H9 (cell line): Measurements from ENCODE around the gene NRXN2. TPM values are rescaled to one million over a fixed set of nuclear protein-coding genes. Genes with fewer than 3 reads are reported as not detected.

Experiments
- DNase-seq: peaks from one replicate; pipeline ENCODE4 v3.0.0-alpha.2; 2017
- H2AFZ ChIP-seq: one replicate; pipeline ENCODE4 v1.6.1; 2013; ENCODE audit warnings: mild to moderate bottlenecking, low read length, control low read depth, moderate library complexity
- H2AK5ac ChIP-seq: 2 replicates; pipeline ENCODE4 v1.6.1; 2013; ENCODE audit warnings: low read length, control low read depth, mixed read lengths; ENCODE audit not compliant: insufficient read length
- H2BK120ac ChIP-seq: one replicate; pipeline ENCODE4 v1.6.1; 2013; ENCODE audit warnings: low read depth, mild to moderate bottlenecking, low read length, control low read depth, inconsistent platforms; ENCODE audit not compliant: poor library complexity, severe bottlenecking
- H2BK12ac ChIP-seq: 2 replicates; pipeline ENCODE4 v1.6.1; 2013; ENCODE audit warnings: low read length, control low read depth, mixed read lengths, low read depth; ENCODE audit not compliant: insufficient read length
- H2BK15ac ChIP-seq: 2 replicates; pipeline ENCODE4 v1.6.1; 2013; ENCODE audit warnings: low read depth, low read length, control low read depth
- H2BK20ac ChIP-seq: one replicate; pipeline ENCODE4 v1.6.1; 2013; ENCODE audit warnings: low read depth, mild to moderate bottlenecking, low read length, control low read depth, inconsistent platforms; ENCODE audit not compliant: poor library complexity, severe bottlenecking
- H2BK5ac ChIP-seq: 2 replicates; pipeline ENCODE4 v1.6.1; 2013; ENCODE audit warnings: low read length, control low read depth, mixed read lengths; ENCODE audit not compliant: insufficient read length
- H3K14ac ChIP-seq: 2 replicates; pipeline ENCODE4 v1.6.1; 2013; ENCODE audit warnings: low read length, control low read depth; ENCODE audit not compliant: insufficient read depth
- H3K18ac ChIP-seq: 2 replicates; pipeline ENCODE4 v1.6.1; 2013; ENCODE audit warnings: low read depth, mild to moderate bottlenecking, mixed read lengths, low read length, control low read depth; ENCODE audit not compliant: insufficient read length
- H3K23ac ChIP-seq: 2 replicates; pipeline ENCODE4 v1.6.1; 2013; ENCODE audit warnings: low read length, control low read depth, mixed read lengths, low read depth; ENCODE audit not compliant: insufficient read length
- H3K23me2 ChIP-seq: 2 replicates; pipeline ENCODE4 v1.6.1; 2013; ENCODE audit warnings: low read depth, mild to moderate bottlenecking, mixed read lengths, low read length, control low read depth; ENCODE audit not compliant: insufficient read length, poor library complexity, severe bottlenecking
- H3K27ac ChIP-seq: 2 replicates; pipeline ENCODE4 v1.5.1; 2013; ENCODE audit warnings: low read length, control low read depth, mixed read lengths, low read depth; ENCODE audit not compliant: insufficient read length
- H3K27me3 ChIP-seq: 2 replicates; pipeline ENCODE4 v1.6.1; 2013; ENCODE audit warnings: low read length, control low read depth, inconsistent platforms; ENCODE audit not compliant: insufficient read depth
- H3K4ac ChIP-seq: 2 replicates; pipeline ENCODE4 v1.6.1; 2013; ENCODE audit warnings: low read depth, mild to moderate bottlenecking, control low read depth, inconsistent platforms, low read length, moderate library complexity
- H3K4me1 ChIP-seq: 2 replicates; pipeline ENCODE4 v1.6.1; 2013; ENCODE audit warnings: low read length, control low read depth, inconsistent platforms; ENCODE audit not compliant: insufficient read depth
- H3K4me2 ChIP-seq: 2 replicates; pipeline ENCODE4 v1.6.1; 2013; ENCODE audit warnings: low read length, control low read depth, mixed read lengths; ENCODE audit not compliant: insufficient read length, insufficient read depth
- H3K56ac ChIP-seq: 2 replicates; pipeline ENCODE4 v1.6.1; 2013; ENCODE audit warnings: low read depth, mild to moderate bottlenecking, mixed read lengths, low read length, control low read depth; ENCODE audit not compliant: insufficient read length
- H3K79me1 ChIP-seq: 2 replicates; pipeline ENCODE4 v1.6.1; 2013; ENCODE audit warnings: low read depth, mild to moderate bottlenecking, moderate library complexity, low read length, control low read depth, inconsistent platforms; ENCODE audit not compliant: insufficient read depth, poor library complexity, severe bottlenecking
- H3K79me2 ChIP-seq: 2 replicates; pipeline ENCODE4 v1.6.1; 2013; ENCODE audit warnings: low read length, control low read depth, inconsistent platforms; ENCODE audit not compliant: insufficient read depth
- H3K9ac ChIP-seq: 2 replicates; pipeline ENCODE4 v1.6.1; 2013; ENCODE audit warnings: low read length, control low read depth, mixed read lengths; ENCODE audit not compliant: insufficient read length; ENCODE audit errors: extremely low read depth
- H3K9me3 ChIP-seq: one replicate; pipeline ENCODE4 v1.6.1; 2013; ENCODE audit warnings: low read depth, low read length, inconsistent platforms; ENCODE audit not compliant: control insufficient read depth
- H3T11ph ChIP-seq: one replicate; pipeline ENCODE4 v1.6.1; 2013; ENCODE audit warnings: mild to moderate bottlenecking, low read length, control low read depth, inconsistent platforms
- H4K20me1 ChIP-seq: one replicate; pipeline ENCODE4 v1.6.1; 2013; ENCODE audit not compliant: control insufficient read depth, insufficient read length, insufficient read depth
- H4K5ac ChIP-seq: 2 replicates; pipeline ENCODE4 v1.6.1; 2013; ENCODE audit warnings: low read depth, mild to moderate bottlenecking, mixed read lengths, low read length, control low read depth; ENCODE audit not compliant: insufficient read length
- H4K8ac ChIP-seq: replicated peaks from 2 replicates; pipeline ENCODE4 v1.6.1; 2013; ENCODE audit warnings: low read length, control low read depth, mixed read lengths, low read depth; ENCODE audit not compliant: insufficient read length
- H4K91ac ChIP-seq: 2 replicates; pipeline ENCODE4 v1.6.1; 2013; ENCODE audit warnings: low read depth, mild to moderate bottlenecking, moderate library complexity, mixed read lengths, low read length, control low read depth; ENCODE audit not compliant: insufficient read length
- H3K27ac Mint-ChIP-seq, 3 experiments: 2 replicates in 2 of 3; 3 replicates in 1 of 3; pipeline ENCODE4 v1.8.0; 2020 to 2021; ENCODE audit warnings: mixed read lengths in 3 of 3, mild to moderate bottlenecking in 1 of 3, moderate library complexity in 1 of 3
- H3K27me3 Mint-ChIP-seq: 2 replicates; pipeline ENCODE4 v1.8.0; 2021; ENCODE audit warnings: low read depth, mild to moderate bottlenecking, moderate library complexity, mixed read lengths
- H3K36me3 Mint-ChIP-seq, 3 experiments: 2 replicates in 2 of 3; 3 replicates in 1 of 3; pipeline ENCODE4 v1.8.0; 2020 to 2021; ENCODE audit warnings: low read depth in 3 of 3, mixed read lengths in 3 of 3; ENCODE audit not compliant: insufficient read depth in 1 of 3
- H3K4me1 Mint-ChIP-seq, 2 experiments: 2 replicates each; pipeline ENCODE4 v1.8.0; 2020; ENCODE audit warnings: mixed read lengths in 2 of 2
- H3K4me3 Mint-ChIP-seq, 2 experiments: 2 replicates in 1 of 2; 3 replicates in 1 of 2; pipeline ENCODE4 v1.8.0; 2020 to 2021; ENCODE audit warnings: mild to moderate bottlenecking in 2 of 2, mixed read lengths in 2 of 2, moderate library complexity in 1 of 2
- H3K9me3 Mint-ChIP-seq, 2 experiments: 2 replicates in 1 of 2; 3 replicates in 1 of 2; pipeline ENCODE4 v1.8.0; 2020; ENCODE audit warnings: mild to moderate bottlenecking in 2 of 2, mixed read lengths in 2 of 2, moderate library complexity in 1 of 2
- WGBS: extraction: QIAGEN DNeasy Blood & Tissue Kit; methylation state at CpG from one replicate; pipeline ENCODE4 v1.1.7; 2013; ENCODE audit warnings: missing lambda C conversion rate, low lambda C conversion rate, mixed read lengths; ENCODE audit not compliant: insufficient read length; ENCODE audit errors: extremely low coverage; 5-methylcytosine and 5-hydroxymethylcytosine counted together
- total RNA-seq: library from RNA; stranded (reverse); gene quantifications from 2 replicates; pipeline ENCODE4 v1.2.1, GENCODE V29; 2021
- TF ChIP-seq, protein P1 (sequence below): fragments of 200-600 bp; sonication (generic); conservative IDR thresholded peaks from 3 replicates; pipeline ENCODE4 v1.8.0; 2021; ENCODE audit warnings: antibody characterized with exemption, mild to moderate bottlenecking

The NRXN2 gene
- total RNA-seq, 1 experiment from 2014 or later, result 3.9 TPM

DNA sequence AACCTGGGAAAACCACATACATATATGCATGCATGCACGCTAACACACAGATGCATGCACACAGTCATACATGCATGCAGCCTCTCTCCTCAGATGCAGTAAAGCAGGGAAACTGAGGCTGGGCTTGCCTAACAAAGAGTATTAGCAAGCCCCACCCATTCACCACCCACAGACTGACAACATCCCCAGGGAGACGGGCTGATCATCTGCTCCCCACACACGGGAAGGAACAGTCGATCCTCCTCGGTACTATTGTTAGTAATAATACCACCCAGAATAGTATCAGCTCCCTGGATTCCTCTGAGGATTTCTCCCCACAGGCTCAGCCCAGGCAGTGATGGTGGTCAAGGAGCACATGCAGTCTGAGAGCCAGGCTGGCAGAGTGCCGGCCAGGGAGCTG, 90.8 kb downstream of the NRXN2 start:
- no peak overlapping the region for H3T11ph ChIP-seq
- TF ChIP-seq, protein P1, sequence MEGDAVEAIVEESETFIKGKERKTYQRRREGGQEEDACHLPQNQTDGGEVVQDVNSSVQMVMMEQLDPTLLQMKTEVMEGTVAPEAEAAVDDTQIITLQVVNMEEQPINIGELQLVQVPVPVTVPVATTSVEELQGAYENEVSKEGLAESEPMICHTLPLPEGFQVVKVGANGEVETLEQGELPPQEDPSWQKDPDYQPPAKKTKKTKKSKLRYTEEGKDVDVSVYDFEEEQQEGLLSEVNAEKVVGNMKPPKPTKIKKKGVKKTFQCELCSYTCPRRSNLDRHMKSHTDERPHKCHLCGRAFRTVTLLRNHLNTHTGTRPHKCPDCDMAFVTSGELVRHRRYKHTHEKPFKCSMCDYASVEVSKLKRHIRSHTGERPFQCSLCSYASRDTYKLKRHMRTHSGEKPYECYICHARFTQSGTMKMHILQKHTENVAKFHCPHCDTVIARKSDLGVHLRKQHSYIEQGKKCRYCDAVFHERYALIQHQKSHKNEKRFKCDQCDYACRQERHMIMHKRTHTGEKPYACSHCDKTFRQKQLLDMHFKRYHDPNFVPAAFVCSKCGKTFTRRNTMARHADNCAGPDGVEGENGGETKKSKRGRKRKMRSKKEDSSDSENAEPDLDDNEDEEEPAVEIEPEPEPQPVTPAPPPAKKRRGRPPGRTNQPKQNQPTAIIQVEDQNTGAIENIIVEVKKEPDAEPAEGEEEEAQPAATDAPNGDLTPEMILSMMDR, result no peak
- H3K4me1 ChIP-seq, result no peaks in the 10 kb centered on the region; the same call in 1 of the 2 replicates
- no peak overlapping the region for H3K23ac ChIP-seq
- Mint-ChIP-seq H3K4me3 (no peak overlapping the region), H3K27me3 (peaks cover 61% of the 10 kb centered on the region), H3K9me3 (peaks cover 0 to 3% of the 10 kb centered on the region in 2 experiments; a peak in 1 of 5 replicates), H3K27ac (no peak overlapping the region; a peak in 1 of 7 replicates), H3K4me1 (peaks cover 11 to 29% of the 10 kb centered on the region in 2 experiments), H3K36me3 (peaks cover 0 to 4% (median 0%) of the 10 kb centered on the region in 3 experiments; a peak in 1 of 7 replicates)
- no peak overlapping the region for H2BK15ac ChIP-seq
- no peak overlapping the region for H4K91ac ChIP-seq
- no peaks in the 10 kb centered on the region for H4K20me1 ChIP-seq
- no peak overlapping the region for H2BK20ac ChIP-seq
- no peak overlapping the region for H3K9ac ChIP-seq
- H3K27me3 ChIP-seq, result peaks cover 5% of the 10 kb centered on the region; the same call in 1 of the 2 replicates
- no peaks in the 10 kb centered on the region for H3K79me2 ChIP-seq
- DNase-seq, result no peak
- WGBS, result no CpG with 5 or more reads among the region's 6 CpGs
- no peaks in the 10 kb centered on the region for H3K79me1 ChIP-seq
- no peak overlapping the region for H2BK5ac ChIP-seq
- no peaks in the 10 kb centered on the region for H3K9me3 ChIP-seq
- H3K56ac ChIP-seq, result no peak overlapping the region
- H2AK5ac ChIP-seq, result no peak overlapping the region
- H4K8ac ChIP-seq, result no peak overlapping the region
- H3K18ac ChIP-seq, result no peak overlapping the region
- no peak overlapping the region for H2BK120ac ChIP-seq
- no peak overlapping the region for H3K14ac ChIP-seq
- no peak overlapping the region for H4K5ac ChIP-seq
- H3K4me2 ChIP-seq, result no peak overlapping the region
- H3K4ac ChIP-seq, result no peak overlapping the region
- no peaks in the 10 kb centered on the region for H3K23me2 ChIP-seq
- H2AFZ ChIP-seq, result no peak overlapping the region
- no peak overlapping the region for H2BK12ac ChIP-seq
- H3K27ac ChIP-seq, result no peak overlapping the region
